IPS DF 4.7 (cell line): ENCODE data around the gene LYRM9.
"Not testable (repeated sequence)": the region's sequence is repeated elsewhere in the genome, so short reads cannot be mapped to it uniquely, and the experiment has no call there.

Source experiments
- DNase-seq: peaks from one replicate; pipeline ENCODE4 v3.0.0-alpha.2; 2013; ENCODE audit warnings: low spot score; ENCODE audit errors: extremely low read depth

The LYRM9 gene

GRCh38 chr17:27878776-27879562, 14.2 kb downstream of the LYRM9 start:
- no peak for DNase-seq

- DNase-seq: no peak
Measured at GRCh38 chr17:27873746-27874145, 19.4 kb downstream of the LYRM9 start.

GRCh38 chr17:27873211-27873610, 20.0 kb downstream of the LYRM9 start:
- no peak for DNase-seq

- no peak for DNase-seq
Measured at GRCh38 chr17:27872776-27873175, 20.4 kb downstream of the LYRM9 start.

GRCh38 chr17:27871407-27871806, 21.8 kb downstream of the LYRM9 start:
- DNase-seq: no peak

GRCh38 chr17:27870345-27870744, 22.8 kb downstream of the LYRM9 start:
- DNase-seq: no peak

GRCh38 chr17:27868565-27868964, 24.6 kb downstream of the LYRM9 start:
- DNase-seq: no peak

- DNase-seq: no peak
Measured at GRCh38 chr17:27862840-27863239, 30.3 kb downstream of the LYRM9 start.

- DNase-seq: no peak
Measured at GRCh38 chr17:27862004-27862403, 31.2 kb downstream of the LYRM9 start.

- no peak for DNase-seq
Measured at GRCh38 chr17:27860971-27861664, 32.0 kb downstream of the LYRM9 start.

- no peak for DNase-seq
Measured at GRCh38 chr17:27858621-27859305, 34.4 kb downstream of the LYRM9 start.

GRCh38 chr17:27856676-27857432, 36.3 kb downstream of the LYRM9 start:
- DNase-seq: no peak

GRCh38 chr17:27855454-27855853, 37.7 kb downstream of the LYRM9 start:
- no peak for DNase-seq

GRCh38 chr17:27854163-27854562, 39.0 kb downstream of the LYRM9 start:
- DNase-seq: no peak

- no peak for DNase-seq
Measured at GRCh38 chr17:27853091-27853490, 40.1 kb downstream of the LYRM9 start.

GRCh38 chr17:27849474-27850185, 43.5 kb downstream of the LYRM9 start:
- DNase-seq: no peak

- DNase-seq: no peak
Measured at GRCh38 chr17:27848931-27849330, 44.2 kb downstream of the LYRM9 start.

GRCh38 chr17:27846808-27847307, 46.3 kb downstream of the LYRM9 start:
- not testable (repeated sequence) for DNase-seq

GRCh38 chr17:27846042-27846655, 47.0 kb downstream of the LYRM9 start:
- DNase-seq: no peak
